GM12892 (cell line): ENCODE results near the gene KRT20.

Source experiments
- DNase-seq: peaks from one replicate; pipeline ENCODE4 v3.0.0; 2011; ENCODE audit not compliant: insufficient read length
- FAIRE-seq: peaks from 2 replicates; lab custom pipeline; 2011; peaks lifted over from hg19 to GRCh38; lab: Jason Lieb, UNC
- POLR2A ChIP-seq: IDR thresholded peaks from 2 replicates; pipeline ENCODE4 v1.6.1; 2011; ENCODE audit warnings: low read depth, low read length, control low read depth
- POLR2AphosphoS5 ChIP-seq: IDR thresholded peaks from 2 replicates; pipeline ENCODE4 v1.6.1; 2011; ENCODE audit warnings: low read depth, low read length, control low read depth
- TAF1 ChIP-seq: IDR thresholded peaks from 2 replicates; pipeline ENCODE4 v1.6.1; 2011; ENCODE audit warnings: low read depth, mild to moderate bottlenecking, control low read depth, low read length, borderline replicate concordance

The KRT20 gene

GRCh38 chr17:40895106-40895730 is 10.2 kb upstream of the KRT20 start:
- FAIRE-seq (no peak), DNase-seq (no peak)
- TF ChIP-seq POLR2A: no peak
- TF ChIP-seq TAF1: no peak
- no peak for TF ChIP-seq POLR2AphosphoS5

- no peak for TF ChIP-seq POLR2A
- no peak for TF ChIP-seq TAF1
- TF ChIP-seq POLR2AphosphoS5: no peak
- DNase-seq: no peak
- no peak for FAIRE-seq
These were observed 3.2 kb upstream of the KRT20 start for GRCh38 chr17:40888196-40888720.

GRCh38 chr17:40886090-40886489 is 1.0 kb upstream of the KRT20 start:
- TF ChIP-seq POLR2AphosphoS5: no peak
- TF ChIP-seq POLR2A: no peak
- TF ChIP-seq TAF1: no peak
- DNase-seq (no peak), FAIRE-seq (no peak)

DNA sequence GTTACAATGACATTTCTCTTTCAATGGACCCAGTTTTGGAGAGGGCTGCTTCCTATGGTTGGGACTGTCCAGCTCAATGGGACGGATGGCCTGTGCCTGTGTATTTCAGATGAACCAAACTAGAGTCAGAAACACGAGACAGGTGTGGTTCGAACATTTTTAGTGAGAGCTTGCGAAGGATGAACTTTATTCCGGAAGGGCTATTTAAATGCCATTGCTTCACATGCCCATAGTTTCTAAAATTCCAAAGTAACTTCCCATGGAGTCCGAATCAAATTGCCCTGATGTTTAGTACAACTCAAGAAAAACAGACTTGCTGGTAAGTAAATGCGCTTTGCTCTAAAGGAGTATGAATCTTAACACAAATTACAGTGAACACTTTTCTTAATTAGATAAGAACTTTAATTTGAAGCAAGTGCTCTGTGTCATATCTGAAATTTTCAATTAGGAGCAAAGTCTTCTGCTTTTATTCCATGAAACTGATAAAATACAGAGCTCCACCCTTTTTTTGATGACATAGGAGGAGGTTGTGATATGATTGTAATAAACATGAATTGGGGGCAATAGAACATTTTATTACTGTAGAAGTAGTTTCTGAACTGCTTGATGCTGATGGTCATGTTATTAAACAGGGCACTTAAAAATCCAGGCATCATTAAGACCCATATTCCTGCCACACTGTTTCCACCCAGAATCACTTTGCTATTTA is 1.3 kb downstream of the KRT20 start:
- no peak for TF ChIP-seq TAF1
- TF ChIP-seq POLR2A: no peak
- TF ChIP-seq POLR2AphosphoS5: no peak
- FAIRE-seq: no peak
- DNase-seq: no peak

DNA sequence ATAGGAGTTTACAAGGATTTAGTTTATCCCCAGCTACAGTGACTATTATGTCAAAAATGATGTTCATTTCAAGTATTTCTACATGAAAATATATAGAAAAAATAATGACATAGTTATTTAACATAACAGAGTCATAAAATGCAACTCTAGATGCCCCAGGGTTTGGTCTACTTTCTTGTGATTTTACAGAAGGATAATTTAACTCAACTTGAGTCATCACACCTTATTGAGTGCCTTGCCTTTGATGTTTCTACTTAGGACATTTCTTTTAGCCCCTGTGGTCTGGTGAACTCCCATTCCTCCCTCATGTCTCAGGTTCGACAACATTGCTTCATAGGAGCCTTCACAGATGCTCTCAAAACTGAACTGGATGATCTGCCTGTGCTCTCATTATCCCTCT is 2.0 kb downstream of the KRT20 start:
- DNase-seq (no peak), FAIRE-seq (no peak)
- TF ChIP-seq TAF1 (no peak), POLR2A (no peak), POLR2AphosphoS5 (no peak)

DNA sequence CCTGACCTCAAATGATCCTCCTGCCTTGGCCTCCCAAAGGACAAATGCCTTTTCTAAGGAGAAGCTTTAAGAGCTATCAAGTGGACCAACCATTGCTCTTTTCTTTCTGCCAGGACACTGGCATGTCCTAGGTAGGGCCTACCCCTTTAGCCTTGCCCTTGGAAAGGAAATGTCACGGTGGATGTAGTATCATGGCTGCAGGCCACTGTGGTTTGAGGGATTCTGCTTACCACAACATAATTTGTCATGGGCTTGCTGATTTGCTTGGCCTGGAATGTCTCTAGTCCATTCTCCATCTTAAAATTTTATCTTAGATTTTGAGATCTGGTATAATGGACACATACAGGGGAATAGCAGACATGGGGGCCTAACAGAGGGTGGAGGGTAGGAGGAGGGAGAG is 6.0 kb downstream of the KRT20 start:
- TF ChIP-seq TAF1 (no peak), POLR2AphosphoS5 (no peak), POLR2A (no peak)
- FAIRE-seq (no peak), DNase-seq (no peak)

DNA sequence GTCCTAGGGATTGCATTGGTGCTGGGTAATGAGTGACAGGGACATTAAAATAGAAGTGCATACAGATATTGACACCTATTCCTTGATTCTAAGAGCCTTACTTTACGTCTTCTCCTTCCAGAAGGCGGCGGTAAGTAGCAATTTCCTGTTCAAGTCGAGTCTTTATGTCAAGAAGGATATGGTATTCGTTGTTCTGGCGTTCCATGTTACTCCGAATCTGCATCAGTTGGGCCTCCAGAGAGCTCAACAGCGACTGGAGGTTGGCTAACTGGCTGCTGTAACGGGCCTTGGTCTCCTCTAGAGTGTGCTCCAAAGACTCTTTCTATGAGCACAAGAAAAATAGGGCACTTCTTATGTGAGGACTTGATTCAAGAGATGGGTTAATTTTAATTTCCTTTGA is 7.0 kb downstream of the KRT20 start:
- FAIRE-seq: no peak
- DNase-seq: no peak
- TF ChIP-seq POLR2A (no peak), TAF1 (no peak), POLR2AphosphoS5 (no peak)

DNA sequence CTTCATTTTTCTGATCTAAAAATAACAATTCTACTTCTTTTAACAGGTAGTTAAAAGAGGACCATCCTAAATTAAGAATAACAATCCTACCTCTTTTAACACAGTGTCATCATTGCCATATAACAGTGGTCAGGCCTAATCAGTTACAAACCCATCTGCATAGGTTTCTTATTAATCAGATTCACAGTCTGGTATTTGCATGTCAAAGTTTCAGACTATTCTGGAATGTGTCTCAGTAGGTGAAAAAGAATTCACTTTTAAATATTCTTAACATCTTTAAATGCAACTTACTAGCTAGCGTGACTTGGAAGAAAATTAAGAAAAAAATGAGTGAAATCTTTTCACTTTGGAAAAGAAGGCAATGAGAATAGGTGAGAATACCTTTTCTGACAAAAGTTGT is 11.2 kb downstream of the KRT20 start:
- FAIRE-seq (no peak), DNase-seq (no peak)

GRCh38 chr17:40873255-40873654 is 11.8 kb downstream of the KRT20 start:
- DNase-seq (no peak), FAIRE-seq (no peak)
- TF ChIP-seq POLR2AphosphoS5: no peak
- TF ChIP-seq TAF1: no peak
- TF ChIP-seq POLR2A: no peak

More for the DNA sequence above, 11.2 kb downstream of the KRT20 start:
- TF ChIP-seq POLR2AphosphoS5 (no peak), TAF1 (no peak), POLR2A (no peak)

DNA sequence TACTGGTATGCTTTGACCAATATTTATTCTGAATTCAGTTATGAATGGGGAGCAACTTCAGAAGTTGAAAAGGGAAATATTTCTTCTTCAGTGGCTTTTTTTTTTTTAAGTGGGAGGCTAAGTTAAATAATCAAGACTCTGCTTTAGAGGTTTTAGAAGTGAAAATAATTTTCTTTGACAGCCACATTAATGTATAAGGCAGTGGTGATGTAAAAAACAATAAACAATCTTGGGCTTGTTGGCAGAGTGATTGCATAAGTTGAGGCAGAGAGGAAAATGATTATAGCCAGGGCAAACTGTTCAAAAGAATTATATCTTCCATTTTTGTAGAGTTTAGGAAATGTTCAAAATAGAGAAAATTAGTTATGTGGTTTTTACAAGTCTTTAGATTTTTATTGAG is 12.6 kb downstream of the KRT20 start:
- DNase-seq (no peak), FAIRE-seq (no peak)
- TF ChIP-seq POLR2AphosphoS5: no peak

- no peak for DNase-seq
- FAIRE-seq: no peak
- no peak for TF ChIP-seq TAF1
- no peak for TF ChIP-seq POLR2A
These were observed 13.7 kb downstream of the KRT20 start for GRCh38 chr17:40871316-40871715.

GRCh38 chr17:40870136-40870535 is 14.9 kb downstream of the KRT20 start:
- FAIRE-seq: no peak
- no peak for DNase-seq
- TF ChIP-seq TAF1 (no peak), POLR2A (no peak)

GRCh38 chr17:40866838-40867237 is 18.2 kb downstream of the KRT20 start, which contains the start of gene KRT12:
KRT12 (minus strand) TSS chr17:40867223; CDS start chr17:40867186, 37 bp downstream.
- FAIRE-seq: no peak
- DNase-seq: no peak
- TF ChIP-seq POLR2A: no peak
- no peak for TF ChIP-seq TAF1
- no peak for TF ChIP-seq POLR2AphosphoS5
